HG02798 (cell line): ENCODE data around the gene ZSCAN23.

Experiments used
- ATAC-seq: cut with Tn5 transposase; IDR thresholded peaks from one replicate; pipeline ENCODE4 v1.9.1; 2021; ENCODE audit warnings: mild to moderate bottlenecking; ENCODE audit not compliant: unreplicated experiment, poor library complexity

Gene ZSCAN23

GRCh38 chr6:28383235-28384142, 59.8 kb downstream of the ZSCAN23 start:
- peak; percentile 97 for ATAC-seq
